ENCODE measurements around the gene NABP2. TPM values are rescaled to one million over a fixed set of nuclear protein-coding genes. Genes with fewer than 3 reads are reported as not detected.

Gene NABP2
- total RNA-seq, 6 donors from 2014 or later, result 4.2 to 23.1 (median 17.6) TPM

DNA sequence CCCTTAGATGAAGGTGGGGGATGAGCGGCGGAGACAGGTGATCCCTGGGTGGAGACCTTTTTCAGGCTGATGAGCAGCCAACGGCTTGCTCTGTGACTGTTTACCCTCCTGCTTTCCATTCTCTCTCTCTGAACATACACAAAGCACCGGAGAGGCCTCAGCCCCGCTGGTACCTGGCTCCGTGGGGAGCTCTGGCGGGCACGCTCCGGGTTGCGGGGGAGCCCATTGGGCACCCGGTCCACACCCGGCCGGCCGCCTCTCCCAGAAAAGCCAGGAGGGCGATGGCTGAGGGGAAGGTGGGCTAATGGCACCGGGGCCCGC, 35.4 kb upstream of the NABP2 start:
- no peaks in the 10 kb centered on the region for H3K27me3 ChIP-seq
- H3K36me3 ChIP-seq, result peaks cover 12 to 28% (median 25%) of the 10 kb centered on the region in 4 donors
- H3K27ac ChIP-seq, result peak overlapping the region; percentile 85 to 93 (median 90)
- H3K9me3 ChIP-seq, result no peaks in the 10 kb centered on the region
- TF ChIP-seq EP300 (IDR thresholded peaks at IDR 0.05) (no peak), POLR2A (IDR thresholded peaks at IDR 0.05) (no peak), POLR2AphosphoS5 (IDR thresholded peaks at IDR 0.05) (no peak)
- TF ChIP-seq, protein P1, sequence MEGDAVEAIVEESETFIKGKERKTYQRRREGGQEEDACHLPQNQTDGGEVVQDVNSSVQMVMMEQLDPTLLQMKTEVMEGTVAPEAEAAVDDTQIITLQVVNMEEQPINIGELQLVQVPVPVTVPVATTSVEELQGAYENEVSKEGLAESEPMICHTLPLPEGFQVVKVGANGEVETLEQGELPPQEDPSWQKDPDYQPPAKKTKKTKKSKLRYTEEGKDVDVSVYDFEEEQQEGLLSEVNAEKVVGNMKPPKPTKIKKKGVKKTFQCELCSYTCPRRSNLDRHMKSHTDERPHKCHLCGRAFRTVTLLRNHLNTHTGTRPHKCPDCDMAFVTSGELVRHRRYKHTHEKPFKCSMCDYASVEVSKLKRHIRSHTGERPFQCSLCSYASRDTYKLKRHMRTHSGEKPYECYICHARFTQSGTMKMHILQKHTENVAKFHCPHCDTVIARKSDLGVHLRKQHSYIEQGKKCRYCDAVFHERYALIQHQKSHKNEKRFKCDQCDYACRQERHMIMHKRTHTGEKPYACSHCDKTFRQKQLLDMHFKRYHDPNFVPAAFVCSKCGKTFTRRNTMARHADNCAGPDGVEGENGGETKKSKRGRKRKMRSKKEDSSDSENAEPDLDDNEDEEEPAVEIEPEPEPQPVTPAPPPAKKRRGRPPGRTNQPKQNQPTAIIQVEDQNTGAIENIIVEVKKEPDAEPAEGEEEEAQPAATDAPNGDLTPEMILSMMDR (IDR thresholded peaks at IDR 0.05), result no peak
- DNase-seq (no peak), ATAC-seq (ENCODE audit: low FRiP score in 2 of 2) (no peak)
- H3K4me1 ChIP-seq, result peaks cover 19 to 31% (median 24%) of the 10 kb centered on the region in 4 donors
- peak overlapping the region; percentile 86 to 98 (median 94) for H3K4me3 ChIP-seq
- WGBS, 2 donors, result 2 to 4% methylated on average over 15 to 17 of the region's 17 CpGs

DNA sequence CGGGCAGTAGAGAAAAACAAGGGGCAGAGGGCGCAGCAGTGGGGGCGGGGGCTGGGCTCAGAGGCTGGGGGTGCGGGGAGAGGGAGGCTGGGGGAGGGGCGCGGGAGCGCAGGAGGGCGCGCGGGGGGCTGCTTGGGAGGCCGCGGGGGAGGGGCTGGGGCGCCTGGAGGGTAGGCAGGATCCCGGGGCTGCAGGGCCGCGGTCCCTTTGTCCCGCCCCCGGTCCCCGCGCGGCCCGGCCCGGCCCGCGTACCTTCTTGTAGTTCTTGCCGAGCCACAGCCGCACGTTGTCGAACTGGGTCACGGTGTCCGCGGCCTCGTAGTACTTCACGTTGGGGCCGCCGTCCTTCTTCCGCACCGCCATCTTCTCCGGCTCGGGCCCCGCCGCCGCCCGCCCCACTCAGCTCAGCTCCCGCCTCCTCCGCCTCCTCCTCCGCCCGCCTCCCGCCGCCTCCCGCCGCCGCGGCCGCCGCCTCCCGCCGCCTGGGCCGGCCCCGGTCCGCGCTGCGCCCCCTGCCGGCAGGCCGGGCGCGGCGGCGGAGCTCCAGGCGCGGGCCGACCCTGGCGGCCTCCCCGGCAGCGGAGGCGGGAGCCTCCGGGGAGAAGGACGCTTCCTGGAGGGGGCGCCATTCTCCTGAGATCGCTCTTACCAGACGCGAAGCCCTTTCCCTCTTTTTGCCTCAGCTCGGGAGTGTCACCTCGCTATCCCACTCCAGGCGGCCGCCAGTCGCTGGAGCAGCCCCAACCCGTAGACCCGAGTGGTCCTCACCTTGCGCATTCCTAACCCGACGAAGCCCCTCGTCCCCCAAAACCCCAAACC, 34.8 kb upstream of the NABP2 start, which contains the start of gene SMARCC2:
Gene SMARCC2, minus strand, starts transcription at position 385 of the 819 bp plus-strand sequence. Its CDS starts 22 bp downstream, at position 363.
- DNase-seq (peak; percentile 93 to 97), ATAC-seq (ENCODE audit: low FRiP score in 2 of 2) (peak; percentile 94)
- TF ChIP-seq POLR2A (IDR thresholded peaks at IDR 0.05) (peak in 2 of 4 donors; percentile 21 to 66), POLR2AphosphoS5 (IDR thresholded peaks at IDR 0.05) (peak; percentile 14 to 25), EP300 (IDR thresholded peaks at IDR 0.05) (no peak)
- TF ChIP-seq, protein P1 (IDR thresholded peaks at IDR 0.05), result peak; percentile 88 to 96 (median 95)
- no peaks in the 10 kb centered on the region for H3K27me3 ChIP-seq
- H3K27ac ChIP-seq, result peak within 1 kb of the TSS; percentile 90 to 97 (median 92)
- peaks cover 19 to 31% (median 24%) of the 10 kb centered on the region in 4 donors for H3K4me1 ChIP-seq
- H3K4me3 ChIP-seq, result peak within 1 kb of the TSS; percentile 86 to 98 (median 94)
- no peaks in the 10 kb centered on the region for H3K9me3 ChIP-seq
- H3K36me3 ChIP-seq, result peaks cover 6 to 23% (median 19%) of the 10 kb centered on the region in 4 donors
- WGBS, 2 donors, result 1% methylated on average over 17 to 43 of the region's 93 CpGs

DNA sequence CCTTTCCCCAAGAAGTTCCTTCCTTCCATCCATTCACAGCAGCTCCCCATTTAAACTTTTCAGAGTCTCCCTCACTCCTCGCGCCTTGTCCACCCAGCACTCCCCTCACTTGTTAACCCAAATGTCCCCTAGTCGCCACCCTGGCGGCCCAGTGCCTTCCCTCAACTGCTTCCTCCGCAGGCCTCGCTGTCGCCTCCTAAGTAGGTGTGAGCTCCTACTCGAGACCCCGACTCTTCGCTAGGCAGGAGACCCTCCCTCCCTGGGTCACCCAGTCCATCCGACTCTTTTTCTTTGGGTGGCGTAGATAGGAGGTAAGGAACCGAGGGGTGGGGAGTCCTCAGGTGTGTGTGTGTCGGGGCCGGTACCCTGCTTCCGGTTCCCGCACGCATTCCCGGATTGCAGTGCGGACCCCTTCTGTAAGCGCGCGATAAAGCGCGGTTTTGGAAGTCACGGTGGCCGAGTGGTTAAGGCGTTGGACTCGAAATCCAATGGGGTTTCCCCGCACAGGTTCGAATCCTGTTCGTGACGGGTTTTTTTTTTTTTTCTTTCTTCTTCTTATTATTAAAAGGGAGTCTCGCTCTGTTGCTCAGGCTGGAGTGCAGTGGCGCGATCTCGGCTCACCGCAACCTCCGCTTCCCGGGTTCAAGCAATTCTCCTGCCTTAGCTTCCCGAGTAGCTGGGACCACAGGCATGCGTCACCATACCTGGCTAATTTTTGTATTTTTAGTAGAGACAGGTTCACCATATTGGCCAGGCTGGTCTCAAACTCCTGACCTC, 34.0 kb upstream of the NABP2 start:
- TF ChIP-seq POLR2A (IDR thresholded peaks at IDR 0.05), result peak in 1 of 4 donors; percentile 42
- TF ChIP-seq EP300 (IDR thresholded peaks at IDR 0.05), result no peak
- TF ChIP-seq POLR2AphosphoS5 (IDR thresholded peaks at IDR 0.05), result peak in 1 of 2 donors; percentile 49
- TF ChIP-seq, protein P1 (IDR thresholded peaks at IDR 0.05), result no peak

DNA sequence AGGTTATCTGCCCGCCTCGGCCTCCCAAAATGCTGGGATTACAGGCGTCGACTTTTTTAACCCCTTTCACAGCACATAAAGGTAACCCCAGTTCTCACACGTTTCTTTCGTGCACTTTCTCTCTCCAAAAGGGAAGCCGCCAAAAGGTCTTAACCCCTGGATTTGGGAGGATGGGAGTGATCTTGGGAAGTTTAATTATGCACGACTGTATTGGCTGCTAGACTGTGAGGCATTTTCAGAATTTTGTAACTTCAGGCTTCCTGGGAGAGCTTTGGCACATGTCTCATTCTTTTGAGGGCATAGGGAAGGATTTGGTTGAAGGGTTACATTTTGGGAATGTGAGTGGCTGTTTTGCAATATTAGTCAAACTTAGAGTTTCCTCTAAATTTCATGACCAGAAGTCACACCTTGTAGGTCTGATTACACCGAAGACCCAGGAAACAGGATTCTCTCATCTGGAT, 33.4 kb upstream of the NABP2 start:
- Histone ChIP-seq H3K27me3 (no peaks in the 10 kb centered on the region), H3K36me3 (peaks cover 0 to 9% (median 5%) of the 10 kb centered on the region in 4 donors), H3K4me1 (peaks cover 19 to 31% (median 24%) of the 10 kb centered on the region in 4 donors), H3K27ac (peak overlapping the region; percentile 90 to 97 (median 92)), H3K9me3 (no peaks in the 10 kb centered on the region), H3K4me3 (peak overlapping the region in 3 of 4 donors; percentile 91 to 98 (median 97))
- no peak for ATAC-seq (ENCODE audit: low FRiP score in 2 of 2)
- DNase-seq, result no peak
- WGBS, 2 donors, result 25 to 29% methylated on average over 9 of the region's 9 CpGs
- TF ChIP-seq EP300 (IDR thresholded peaks at IDR 0.05) (no peak), POLR2AphosphoS5 (IDR thresholded peaks at IDR 0.05) (no peak), POLR2A (IDR thresholded peaks at IDR 0.05) (no peak)

More for the DNA sequence above, 34.0 kb upstream of the NABP2 start:
- Histone ChIP-seq H3K36me3 (peaks cover 0 to 15% (median 11%) of the 10 kb centered on the region in 4 donors), H3K27me3 (no peaks in the 10 kb centered on the region), H3K4me3 (peak overlapping the region; percentile 67 to 98 (median 94)), H3K27ac (peak overlapping the region; percentile 90 to 97 (median 92)), H3K9me3 (no peaks in the 10 kb centered on the region), H3K4me1 (peaks cover 19 to 31% (median 24%) of the 10 kb centered on the region in 4 donors)
- WGBS, 2 donors, result 2% methylated on average over 35 to 42 of the region's 42 CpGs
- ATAC-seq (ENCODE audit: low FRiP score in 2 of 2) (peak; percentile 78 to 89), DNase-seq (peak; percentile 85 to 90)

DNA sequence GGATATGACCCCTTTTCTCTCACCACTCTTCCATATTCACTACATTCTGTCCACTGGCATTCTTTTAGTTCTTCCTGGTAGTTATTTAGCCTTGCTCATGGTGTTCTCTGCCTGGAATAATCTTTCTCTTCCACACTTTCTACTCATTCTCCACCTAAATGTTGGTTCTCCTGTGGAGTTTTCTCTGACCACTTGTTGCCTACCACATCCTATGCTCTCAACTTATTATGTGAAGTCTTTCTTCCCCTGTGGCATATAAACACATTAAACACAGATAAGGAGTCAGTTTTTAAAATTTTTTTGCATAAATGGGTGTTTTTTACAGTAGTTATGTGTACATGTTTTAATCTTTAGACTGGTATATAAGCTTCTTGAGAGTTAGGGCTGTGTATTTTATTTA, 31.6 kb upstream of the NABP2 start:
- Histone ChIP-seq H3K4me3 (no peak overlapping the region), H3K36me3 (no peaks in the 10 kb centered on the region), H3K4me1 (peaks cover 12 to 22% (median 19%) of the 10 kb centered on the region in 4 donors), H3K27ac (no peak overlapping the region), H3K27me3 (no peaks in the 10 kb centered on the region), H3K9me3 (no peaks in the 10 kb centered on the region)
- TF ChIP-seq POLR2AphosphoS5 (IDR thresholded peaks at IDR 0.05) (no peak), EP300 (IDR thresholded peaks at IDR 0.05) (no peak), POLR2A (IDR thresholded peaks at IDR 0.05) (no peak)
- TF ChIP-seq, protein P1 (IDR thresholded peaks at IDR 0.05), result no peak
- DNase-seq, result no peak
- ATAC-seq (ENCODE audit: low FRiP score in 2 of 2), result no peak
